ENCODE data around the gene PALLD.

- no peak for TF ChIP-seq CTCF (IDR thresholded peaks at IDR 0.05; ENCODE audit: extremely low read depth in 1 of 2, insufficient read depth in 1 of 2, low read depth in 1 of 2, low read length in 2 of 2)
- no peak for TF ChIP-seq JUN (IDR thresholded peaks at IDR 0.05; ENCODE audit: borderline replicate concordance, insufficient read depth, insufficient read length, low read depth)
- no peak for TF ChIP-seq POLR2AphosphoS5 (IDR thresholded peaks at IDR 0.05; ENCODE audit: insufficient read depth, low read depth, low read length)
- TF ChIP-seq POLR2A (IDR thresholded peaks at IDR 0.05; ENCODE audit: low read depth, low read length), result no peak
- TF ChIP-seq MAX (IDR thresholded peaks at IDR 0.05; ENCODE audit: insufficient read depth, insufficient read length), result no peak
- no peak for TF ChIP-seq EZH2 (IDR thresholded peaks at IDR 0.05; ENCODE audit: borderline replicate concordance, low read depth, low read length, severe bottlenecking)
- TF ChIP-seq GATA2 (IDR thresholded peaks at IDR 0.05; ENCODE audit: insufficient read depth, insufficient read length, low read depth, low read length), result no peak
- no peak for TF ChIP-seq FOS (IDR thresholded peaks at IDR 0.05; ENCODE audit: borderline replicate concordance, insufficient read depth, low read length)
Measured at GRCh38 chr4:168743601-168744000, 246.7 kb downstream of the PALLD start.

Measured in endothelial cell of umbilical vein (primary cell).